Keratinocyte (primary cell): ENCODE measurements around the gene GPC5.

Experiments
- CTCF ChIP-seq, 3 experiments: IDR thresholded peaks in 1 of 3; conservative IDR thresholded peaks in 1 of 3; optimal IDR thresholded peaks in 1 of 3; 2 replicates in 2 of 3; 3 replicates in 1 of 3; pipeline versions ENCODE3 to v1.5.1; 2011; ENCODE audit warnings: low read length in 3 of 3, mild to moderate bottlenecking in 3 of 3, moderate library complexity in 2 of 3, control low read depth in 1 of 3, inconsistent platforms in 1 of 3; ENCODE audit not compliant: insufficient read depth in 2 of 3; ENCODE audit errors: extremely low read depth in 1 of 3
- EZH2 ChIP-seq: IDR thresholded peaks from one replicate; pipeline ENCODE4 v1.6.1; 2012; ENCODE audit warnings: inconsistent platforms, mild to moderate bottlenecking, low read length, moderate library complexity

GRCh38 chr13:92649140-92649813, 1250.9 kb downstream of the GPC5 start:
- TF ChIP-seq CTCF (optimal IDR thresholded peaks at IDR 0.05 in 1 of 3, IDR thresholded peaks at IDR 0.05 in 1 of 3, conservative IDR thresholded peaks at IDR 0.05 in 1 of 3; ENCODE audit: extremely low read depth in 1 of 3, insufficient read depth in 2 of 3, low read length in 3 of 3) = no peak
- no peak for TF ChIP-seq EZH2
